Activated naive CD4-positive, alpha-beta T cell treated with anti-CD3 and anti-CD28 coated beads, Interleukin-2, amount 50 U/mL, for 16 hours (primary cell): ENCODE results near the gene DKK3.

Experiments used
- DNase-seq: peaks from one replicate; pipeline ENCODE4 v3.0.0-alpha.2; 2020

Gene DKK3

GRCh38 chr11:12029738-12030363 lies 21.4 kb upstream of the DKK3 start:
- no peak for DNase-seq

- DNase-seq: no peak
These were observed 20.7 kb upstream of the DKK3 start for GRCh38 chr11:12029119-12029518.

GRCh38 chr11:12028303-12028702 lies 19.9 kb upstream of the DKK3 start:
- no peak for DNase-seq

- DNase-seq: no peak
These were observed 18.1 kb upstream of the DKK3 start for GRCh38 chr11:12026331-12027211.

GRCh38 chr11:12024254-12024926 lies 16.0 kb upstream of the DKK3 start:
- DNase-seq: no peak

GRCh38 chr11:12023015-12023414 lies 14.6 kb upstream of the DKK3 start:
- DNase-seq: no peak

- DNase-seq: no peak
These were observed 12.1 kb upstream of the DKK3 start for GRCh38 chr11:12020546-12020945.

GRCh38 chr11:12019866-12020416 lies 11.5 kb upstream of the DKK3 start:
- DNase-seq: no peak

GRCh38 chr11:12019337-12019736 lies 10.9 kb upstream of the DKK3 start:
- no peak for DNase-seq

GRCh38 chr11:12017865-12018453 lies 9.5 kb upstream of the DKK3 start:
- no peak for DNase-seq

- no peak for DNase-seq
These were observed 8.8 kb upstream of the DKK3 start for GRCh38 chr11:12017243-12017678.

- no peak for DNase-seq
These were observed 7.8 kb upstream of the DKK3 start for GRCh38 chr11:12016246-12016645.

- DNase-seq: no peak
These were observed 7.1 kb upstream of the DKK3 start for GRCh38 chr11:12015486-12015885.

- no peak for DNase-seq
These were observed 5.4 kb upstream of the DKK3 start for GRCh38 chr11:12013781-12014180.

GRCh38 chr11:12009617-12010321 lies 1.3 kb upstream of the DKK3 start:
- DNase-seq: no peak

GRCh38 chr11:12008790-12009616 lies 577 bp upstream of the DKK3 start:
- no peak for DNase-seq

- no peak for DNase-seq
These were observed 1.2 kb downstream of the DKK3 start for GRCh38 chr11:12007230-12007593.

GRCh38 chr11:12006552-12007229 lies 1.7 kb downstream of the DKK3 start:
- no peak for DNase-seq

GRCh38 chr11:12005476-12005875 lies 3.0 kb downstream of the DKK3 start:
- no peak for DNase-seq

GRCh38 chr11:12005061-12005460 lies 3.4 kb downstream of the DKK3 start:
- DNase-seq: no peak

GRCh38 chr11:12003815-12004214 lies 4.6 kb downstream of the DKK3 start:
- no peak for DNase-seq
